HepG2 (cell line): ENCODE data around the gene TMEM121. TPM values are rescaled to one million over a fixed set of nuclear protein-coding genes. Genes with fewer than 3 reads are reported as not detected.

Experiments used
- ATAC-seq: fragments of 200-7000 bp; cut with Tn5 transposase; 3 replicates; pipeline ENCODE4 v1.9.1; 2020; ENCODE audit warnings: mild to moderate bottlenecking, moderate library complexity
- BruUV-seq: library from RNA; stranded (reverse); fragments of 400-500 nt; replicated peaks from 2 replicates; lab custom pipeline; 2021; lab: Mats Ljungman, UMichigan
- CTCF ChIA-PET: fragments of 300-600 bp; formaldehyde crosslinking; extraction: SDS; loops from one replicate; lab custom pipeline; 2021; ENCODE audit warnings: low total read pairs, inconsistent platforms, low intra/inter-chr PET ratio; lab: Yijun Ruan, JAX
- POLR2A ChIA-PET: fragments of 350-600 bp; sonication (Branson Sonifier 250); formaldehyde crosslinking; loops from one replicate; lab custom pipeline; 2020; ENCODE audit warnings: antibody characterized with exemption, inconsistent platforms; lab: Yijun Ruan, JAX
- DNase-seq: peaks from one replicate; pipeline ENCODE4 v3.0.0-alpha.2; 2015; ENCODE audit warnings: low spot score
- FAIRE-seq: peaks from 3 replicates; lab custom pipeline; 2011; peaks lifted over from hg19 to GRCh38; lab: Jason Lieb, UNC
- H2AFZ ChIP-seq: one replicate; pipeline ENCODE4 v1.6.1; 2011; ENCODE audit warnings: low read length, inconsistent platforms
- H3K27ac ChIP-seq: fragments of 300-600 bp; 3 replicates; pipeline ENCODE4 v1.8.0; 2011; ENCODE audit warnings: mixed run types, mild to moderate bottlenecking, mixed read lengths, low read length, inconsistent platforms; ENCODE audit not compliant: insufficient read depth; ENCODE audit errors: extremely low read length
- H3K27me3 ChIP-seq, 2 experiments: fragments of 200-600 bp in 1 of 2; 2 replicates in 1 of 2; 3 replicates in 1 of 2; pipeline versions ENCODE4 v1.6.0 to v1.8.0; 2011; ENCODE audit warnings: low read length in 2 of 2, mild to moderate bottlenecking in 2 of 2, moderate library complexity in 2 of 2, inconsistent platforms in 1 of 2; ENCODE audit not compliant: insufficient read depth in 2 of 2, control insufficient read depth in 1 of 2
- H3K36me3 ChIP-seq, 2 experiments: fragments of 200-600 bp in 1 of 2; replicated peaks in 1 of 2; 2 replicates in 1 of 2; 3 replicates in 1 of 2; pipeline versions ENCODE4 v1.5.1 to v1.8.0; 2011; ENCODE audit warnings: low read length in 2 of 2, inconsistent platforms in 1 of 2; ENCODE audit not compliant: insufficient read depth in 2 of 2, control insufficient read depth in 1 of 2
- H3K4me1 ChIP-seq: 2 replicates; pipeline ENCODE4 v1.5.1; 2012; ENCODE audit warnings: low read length, inconsistent platforms; ENCODE audit not compliant: insufficient read depth
- H3K4me2 ChIP-seq: 2 replicates; pipeline ENCODE4 v1.6.0; 2011; ENCODE audit warnings: low read depth, low read length, inconsistent platforms
- H3K4me3 ChIP-seq, 3 experiments: fragments of 200-600 bp in 1 of 3; sonication (generic), shearing (Covaris generic) in 1 of 3; replicated peaks in 1 of 3; 2 replicates each; pipeline ENCODE4 v1.5.1; 2011 to 2016; ENCODE audit warnings: low read length in 3 of 3, inconsistent platforms in 2 of 3, low read depth in 2 of 3, mild to moderate bottlenecking in 2 of 3, control low read depth in 1 of 3, mixed read lengths in 1 of 3; ENCODE audit not compliant: insufficient read depth in 1 of 3
- H3K79me2 ChIP-seq: one replicate; pipeline ENCODE4 v1.6.1; 2011; ENCODE audit warnings: low read length, inconsistent platforms; ENCODE audit not compliant: insufficient read depth
- H3K9ac ChIP-seq: 2 replicates; pipeline ENCODE4 v1.6.0; 2011; ENCODE audit warnings: mild to moderate bottlenecking, low read depth, low read length, inconsistent platforms; ENCODE audit not compliant: insufficient read depth
- H3K9me3 ChIP-seq: 2 replicates; pipeline ENCODE4 v1.5.1; 2012; ENCODE audit warnings: mild to moderate bottlenecking, low read length
- H4K20me1 ChIP-seq: 2 replicates; pipeline ENCODE4 v1.6.0; 2011; ENCODE audit warnings: inconsistent platforms, mild to moderate bottlenecking, low read length, moderate library complexity; ENCODE audit not compliant: insufficient read depth
- HNRNPH1 ChIP-seq: fragments of 200-400 bp; formaldehyde crosslinking; optimal IDR thresholded peaks from 2 replicates; pipeline ENCODE3; 2017; ENCODE audit warnings: mild to moderate bottlenecking, low read depth, low read length
- IKZF4 ChIP-seq: sonication (generic); formaldehyde crosslinking; IDR thresholded peaks from 2 replicates; pipeline ENCODE4 v1.5.1; 2020; ENCODE audit warnings: borderline replicate concordance, mild to moderate bottlenecking, low read depth, missing genetic modification reagents; ENCODE audit errors: not compliant biosample characterization
- MIXL1 ChIP-seq: IDR thresholded peaks from 2 replicates; pipeline ENCODE4 v1.6.1; 2016
- MXD4 ChIP-seq: IDR thresholded peaks from 2 replicates; pipeline ENCODE4 v1.6.1; 2016; ENCODE audit warnings: mild to moderate bottlenecking, missing biosample characterization, missing genetic modification reagents
- PAWR ChIP-seq: sonication (generic); formaldehyde crosslinking; IDR thresholded peaks from 2 replicates; pipeline ENCODE4 v1.4.0; 2020; ENCODE audit warnings: missing genetic modification reagents, mild to moderate bottlenecking, borderline replicate concordance
- ZFP1 ChIP-seq: IDR thresholded peaks from 2 replicates; pipeline ENCODE4 v1.6.1; 2016
- ZNF451 ChIP-seq: sonication (generic); formaldehyde crosslinking; IDR thresholded peaks from 2 replicates; pipeline ENCODE4 v1.5.0; 2020; ENCODE audit warnings: mild to moderate bottlenecking, missing genetic modification reagents
- WGBS: methylation state at CpG from one replicate; pipeline ENCODE4 v1.1.6; 2017; ENCODE audit warnings: low lambda C conversion rate; 5-methylcytosine and 5-hydroxymethylcytosine counted together
- in situ Hi-C: cut with HindIII; loops from 2 replicates; pipeline ENCODE4 v1.10.0; 2017; ENCODE audit warnings: low pct_unique_long_range_greater_than_20kb; ENCODE audit not compliant: extremely low pct_ligation_motif_present
- intact Hi-C: fragments of 100-400 bp; cut with micrococcal nuclease; formaldehyde crosslinking; loops from one replicate; pipeline ENCODE4 v1.10.0; 2022; ENCODE audit not compliant: unreplicated experiment
- polyA plus RNA-seq, 8 experiments: library from polyadenylated mRNA; depleted of rRNA in 3 of 8; stranded (reverse) in 7 of 8; unstranded in 1 of 8; fragments of >200 nt; fragmentation: Illumina TruSeq in 4 of 8; extraction: Trizol in 4 of 8; gene quantifications; 2 replicates each; pipeline versions ENCODE4 v1.2.1 to v1.2.3, GENCODE V29; 2011 to 2016; ENCODE audit warnings: low read depth in 4 of 8, missing spikeins in 1 of 8, mixed read lengths in 1 of 8; ENCODE audit not compliant: insufficient read depth in 1 of 8
- total RNA-seq, 5 experiments: library from RNA; depleted of rRNA; stranded (reverse); fragments of >200 nt; fragmentation: Illumina TruSeq; extraction: Trizol; gene quantifications; 2 replicates each; pipeline ENCODE4 v1.2.3, GENCODE V29; 2016; ENCODE audit warnings: low read depth in 1 of 5
- TF ChIP-seq, protein P1 (sequence below): sonication (generic); formaldehyde crosslinking; IDR thresholded peaks from 2 replicates; pipeline ENCODE4; 2020; ENCODE audit warnings: missing genetic modification reagents, mild to moderate bottlenecking, borderline replicate concordance
- TF ChIP-seq, protein P2 (sequence below): sonication (generic); formaldehyde crosslinking; IDR thresholded peaks from 2 replicates; pipeline ENCODE4 v1.5.0; 2020; ENCODE audit warnings: missing genetic modification reagents

TMEM121 gene
- total and polyA plus RNA-seq, 2 of the 13 experiments (the other 11 are each of a cell fraction or from before 2014, with no cell fraction given) = 6.6 to 19.0 TPM

DNA sequence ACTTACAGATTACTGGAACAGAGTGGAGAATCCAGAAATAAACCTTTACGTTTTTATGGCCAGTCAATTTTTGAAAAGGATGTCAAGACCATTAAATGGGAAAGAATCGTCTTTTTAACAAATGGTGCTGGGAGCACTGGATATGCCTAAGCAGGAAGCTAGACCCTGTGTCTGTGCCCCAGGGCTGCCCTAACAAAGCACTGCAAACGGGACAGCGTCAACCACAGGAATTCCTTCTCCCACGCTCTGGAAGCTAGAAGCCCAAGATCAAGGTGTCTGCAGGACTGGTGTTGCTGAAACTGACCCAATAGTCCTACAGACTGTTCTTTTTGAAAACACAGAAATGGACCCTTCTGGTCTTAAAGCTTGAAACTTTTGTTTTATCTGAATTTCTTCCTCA is 9.3 kb upstream of the TMEM121 start:
- no peak overlapping the region for H3K4me2 ChIP-seq
- no peaks in the 10 kb centered on the region for H4K20me1 ChIP-seq
- DNase-seq = no peak
- intact Hi-C loops = no loop called here
- no peak overlapping the region for H3K9ac ChIP-seq
- ChIA-PET POLR2A (no interaction called here), CTCF (no interaction called here)
- no peak for FAIRE-seq
- no peak overlapping the region for H3K4me3 ChIP-seq
- H3K36me3 ChIP-seq = no peaks in the 10 kb centered on the region
- ATAC-seq = no peak
- H2AFZ ChIP-seq = no peak overlapping the region
- H3K27me3 ChIP-seq = peaks cover 2 to 59% of the 10 kb centered on the region in 2 experiments; a peak in 3 of 5 replicates
- 41% methylated on average over 5 of the region's 5 CpGs for whole genome bisulfite sequencing
- H3K4me1 ChIP-seq = peaks cover 10% of the 10 kb centered on the region
- BruUV-seq = no TSS peak
- no peak for TF ChIP-seq ZFP1 (CRISPR knock-in tag)
- TF ChIP-seq ZNF451 = no peak
- TF ChIP-seq IKZF4 = no peak
- no peak for TF ChIP-seq MIXL1 (CRISPR knock-in tag)
- TF ChIP-seq HNRNPH1 = no peak
- no peak for TF ChIP-seq PAWR (CRISPR knock-in tag)
- no peak for TF ChIP-seq MXD4 (CRISPR knock-in tag)
- TF ChIP-seq, protein P1, sequence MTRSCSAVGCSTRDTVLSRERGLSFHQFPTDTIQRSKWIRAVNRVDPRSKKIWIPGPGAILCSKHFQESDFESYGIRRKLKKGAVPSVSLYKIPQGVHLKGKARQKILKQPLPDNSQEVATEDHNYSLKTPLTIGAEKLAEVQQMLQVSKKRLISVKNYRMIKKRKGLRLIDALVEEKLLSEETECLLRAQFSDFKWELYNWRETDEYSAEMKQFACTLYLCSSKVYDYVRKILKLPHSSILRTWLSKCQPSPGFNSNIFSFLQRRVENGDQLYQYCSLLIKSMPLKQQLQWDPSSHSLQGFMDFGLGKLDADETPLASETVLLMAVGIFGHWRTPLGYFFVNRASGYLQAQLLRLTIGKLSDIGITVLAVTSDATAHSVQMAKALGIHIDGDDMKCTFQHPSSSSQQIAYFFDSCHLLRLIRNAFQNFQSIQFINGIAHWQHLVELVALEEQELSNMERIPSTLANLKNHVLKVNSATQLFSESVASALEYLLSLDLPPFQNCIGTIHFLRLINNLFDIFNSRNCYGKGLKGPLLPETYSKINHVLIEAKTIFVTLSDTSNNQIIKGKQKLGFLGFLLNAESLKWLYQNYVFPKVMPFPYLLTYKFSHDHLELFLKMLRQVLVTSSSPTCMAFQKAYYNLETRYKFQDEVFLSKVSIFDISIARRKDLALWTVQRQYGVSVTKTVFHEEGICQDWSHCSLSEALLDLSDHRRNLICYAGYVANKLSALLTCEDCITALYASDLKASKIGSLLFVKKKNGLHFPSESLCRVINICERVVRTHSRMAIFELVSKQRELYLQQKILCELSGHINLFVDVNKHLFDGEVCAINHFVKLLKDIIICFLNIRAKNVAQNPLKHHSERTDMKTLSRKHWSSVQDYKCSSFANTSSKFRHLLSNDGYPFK = no peak
- TF ChIP-seq, protein P2, sequence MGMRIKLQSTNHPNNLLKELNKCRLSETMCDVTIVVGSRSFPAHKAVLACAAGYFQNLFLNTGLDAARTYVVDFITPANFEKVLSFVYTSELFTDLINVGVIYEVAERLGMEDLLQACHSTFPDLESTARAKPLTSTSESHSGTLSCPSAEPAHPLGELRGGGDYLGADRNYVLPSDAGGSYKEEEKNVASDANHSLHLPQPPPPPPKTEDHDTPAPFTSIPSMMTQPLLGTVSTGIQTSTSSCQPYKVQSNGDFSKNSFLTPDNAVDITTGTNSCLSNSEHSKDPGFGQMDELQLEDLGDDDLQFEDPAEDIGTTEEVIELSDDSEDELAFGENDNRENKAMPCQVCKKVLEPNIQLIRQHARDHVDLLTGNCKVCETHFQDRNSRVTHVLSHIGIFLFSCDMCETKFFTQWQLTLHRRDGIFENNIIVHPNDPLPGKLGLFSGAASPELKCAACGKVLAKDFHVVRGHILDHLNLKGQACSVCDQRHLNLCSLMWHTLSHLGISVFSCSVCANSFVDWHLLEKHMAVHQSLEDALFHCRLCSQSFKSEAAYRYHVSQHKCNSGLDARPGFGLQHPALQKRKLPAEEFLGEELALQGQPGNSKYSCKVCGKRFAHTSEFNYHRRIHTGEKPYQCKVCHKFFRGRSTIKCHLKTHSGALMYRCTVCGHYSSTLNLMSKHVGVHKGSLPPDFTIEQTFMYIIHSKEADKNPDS = no peak
- H3K9me3 ChIP-seq = no peaks in the 10 kb centered on the region
- in situ Hi-C loops = no loop called here
- no peaks in the 10 kb centered on the region for H3K79me2 ChIP-seq
- H3K27ac ChIP-seq = no peak overlapping the region
